GM21825 (cell line): ENCODE measurements around the gene NR2E1.

Experiments used
- ATAC-seq: cut with Tn5 transposase; IDR thresholded peaks from one replicate; pipeline ENCODE4 v1.9.1; 2021; ENCODE audit warnings: mild to moderate bottlenecking, moderate library complexity; ENCODE audit not compliant: unreplicated experiment

The NR2E1 gene

DNA sequence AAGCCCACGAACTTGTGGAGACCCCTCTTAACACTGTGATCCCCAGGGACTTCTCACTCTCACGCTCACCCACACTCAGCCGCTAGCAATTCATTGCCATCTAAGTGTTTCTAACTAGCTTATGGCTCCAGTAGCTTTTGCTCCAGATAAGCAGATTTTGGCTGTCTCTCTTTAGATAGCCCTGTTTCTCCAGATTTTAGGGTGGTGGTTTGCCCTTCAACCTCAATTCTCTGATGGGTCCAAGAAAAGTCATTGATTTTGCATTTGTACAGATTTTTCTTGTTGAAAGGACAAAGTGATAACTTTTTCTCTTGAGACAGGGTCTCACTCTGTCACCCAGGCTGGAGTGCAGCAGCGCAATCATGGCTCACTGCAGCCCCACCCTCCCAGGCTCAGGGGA is 41.2 kb downstream of the NR2E1 start:
- ATAC-seq, result no peak

DNA sequence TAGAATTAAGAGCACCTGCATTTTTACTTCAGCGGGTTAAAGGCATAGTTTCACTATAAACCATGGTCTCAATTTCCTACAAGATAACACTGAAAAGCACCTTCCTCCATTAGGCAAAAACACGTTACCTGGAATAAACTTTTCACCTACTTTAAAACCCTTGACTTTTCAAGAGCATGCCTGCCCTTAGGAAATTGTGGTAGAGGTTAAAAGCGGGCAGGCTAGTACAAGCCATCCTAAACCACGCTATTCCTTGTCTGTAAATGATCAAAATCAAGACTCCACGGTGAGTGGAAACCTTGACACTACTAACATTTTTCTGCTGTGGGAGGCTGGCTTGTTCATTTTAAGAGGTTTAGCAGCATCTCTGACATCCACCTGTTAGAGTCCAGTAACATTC is 43.9 kb downstream of the NR2E1 start:
- ATAC-seq, result no peak

DNA sequence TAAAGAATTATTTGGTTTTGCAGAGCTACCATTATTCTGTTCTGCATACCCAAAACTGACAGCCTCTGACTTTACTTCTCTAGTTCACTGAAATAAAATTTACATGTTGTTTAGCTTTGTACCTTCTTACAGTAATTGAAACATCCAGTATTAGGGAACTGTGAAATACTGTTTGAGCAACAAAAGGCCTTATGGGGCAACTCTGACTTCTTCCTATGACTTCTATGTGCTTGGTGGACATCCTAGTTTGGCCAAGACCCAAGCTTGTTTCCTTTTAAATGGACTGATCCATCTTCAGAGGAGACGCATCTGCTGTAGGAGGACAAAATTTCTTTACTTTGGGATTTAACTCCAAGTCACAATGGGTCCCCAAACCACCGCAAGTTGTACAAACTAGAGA is 44.7 kb downstream of the NR2E1 start:
- ATAC-seq, result no peak

DNA sequence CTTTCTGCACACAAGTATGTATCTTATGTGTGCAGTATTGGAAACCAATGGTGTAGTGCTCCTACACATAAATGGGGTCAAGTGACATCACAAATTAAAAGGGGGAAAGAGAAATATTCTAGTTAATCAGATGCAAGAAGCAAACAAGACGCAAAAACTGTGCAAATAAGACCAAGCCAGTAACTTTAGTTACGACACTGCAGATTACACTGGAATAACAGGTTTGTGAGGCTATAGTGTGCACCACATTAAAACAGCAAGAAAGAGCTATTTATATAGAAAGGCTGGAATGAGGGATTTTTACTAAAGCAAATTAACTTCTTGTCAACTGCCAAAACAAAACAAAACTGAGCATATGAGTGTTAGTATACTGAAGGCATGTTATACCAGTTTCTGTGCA is 45.8 kb downstream of the NR2E1 start:
- ATAC-seq, result no peak

DNA sequence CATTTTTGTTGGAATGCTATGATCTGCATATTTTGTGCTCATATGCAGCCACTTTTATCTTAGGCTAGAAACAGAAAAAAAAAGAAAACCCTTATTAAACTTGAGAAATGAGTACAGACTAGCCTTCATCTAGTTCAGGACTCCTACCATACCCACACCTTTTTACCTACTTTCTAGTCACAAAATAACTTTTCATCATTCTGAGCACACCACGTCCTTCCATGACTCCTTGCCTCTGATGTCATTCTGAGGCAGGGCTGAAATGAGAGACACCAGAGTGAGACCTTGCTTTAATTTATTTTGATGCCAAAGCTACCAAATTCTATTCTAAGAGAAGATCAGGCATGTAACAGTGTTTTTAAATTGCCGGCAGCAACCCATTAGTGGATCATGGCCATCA is 56.2 kb downstream of the NR2E1 start:
- ATAC-seq, result no peak

DNA sequence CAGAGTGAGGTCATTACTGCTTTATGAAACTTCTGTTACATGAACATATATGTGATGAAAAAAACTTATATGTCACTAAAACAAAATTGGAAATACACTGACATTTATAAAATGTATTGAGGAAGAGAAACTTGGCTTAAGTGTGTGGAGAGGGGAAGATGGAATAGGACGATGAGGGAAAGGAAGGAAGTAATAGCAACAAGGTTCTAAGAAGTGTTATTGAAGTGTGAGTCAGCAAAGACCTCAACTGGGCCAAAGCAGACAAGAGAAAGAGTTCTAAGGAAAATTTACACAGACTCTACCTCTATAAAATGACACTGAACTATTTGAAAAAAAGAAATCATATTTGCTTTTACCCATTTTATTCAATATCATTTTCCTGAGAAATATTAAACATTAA is 56.7 kb downstream of the NR2E1 start:
- no peak for ATAC-seq

DNA sequence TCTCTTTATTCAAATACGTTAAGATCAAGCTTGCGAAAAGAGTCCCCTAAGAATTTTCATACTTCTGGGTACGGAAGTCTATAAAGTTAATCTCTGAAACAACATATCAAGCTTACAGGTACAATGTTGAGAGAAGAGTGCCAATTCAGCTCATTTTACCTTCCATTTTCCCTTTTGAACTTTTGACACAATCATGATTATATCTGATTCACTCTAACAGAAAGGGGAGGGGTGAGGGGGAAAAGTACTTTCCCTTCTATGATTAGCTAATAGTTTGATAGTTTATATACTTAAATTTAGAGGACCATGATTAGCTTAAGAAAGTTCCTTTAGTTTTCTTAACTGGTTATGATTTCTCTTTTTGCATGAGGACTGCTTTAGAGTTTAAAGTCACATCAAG is 61.5 kb downstream of the NR2E1 start:
- ATAC-seq, result no peak

DNA sequence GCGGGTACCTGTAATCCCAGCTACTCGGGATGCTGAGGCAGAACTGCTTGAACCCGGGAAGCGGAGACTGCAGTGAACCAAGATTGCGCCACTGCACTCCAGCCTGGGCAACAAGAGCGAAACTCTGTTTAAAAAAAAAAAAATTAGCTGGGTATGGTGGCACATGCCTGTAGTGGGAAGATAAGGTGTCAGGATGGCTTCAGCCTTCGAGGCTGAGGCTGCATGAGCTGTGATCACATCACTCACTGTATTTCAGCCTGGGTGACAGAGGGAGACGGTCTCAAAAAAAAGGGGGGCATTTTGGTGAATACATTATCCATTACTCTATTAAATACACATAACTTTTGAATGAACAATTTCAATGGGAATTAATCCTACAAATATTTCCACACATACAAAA is 62.6 kb downstream of the NR2E1 start:
- ATAC-seq, result no peak

DNA sequence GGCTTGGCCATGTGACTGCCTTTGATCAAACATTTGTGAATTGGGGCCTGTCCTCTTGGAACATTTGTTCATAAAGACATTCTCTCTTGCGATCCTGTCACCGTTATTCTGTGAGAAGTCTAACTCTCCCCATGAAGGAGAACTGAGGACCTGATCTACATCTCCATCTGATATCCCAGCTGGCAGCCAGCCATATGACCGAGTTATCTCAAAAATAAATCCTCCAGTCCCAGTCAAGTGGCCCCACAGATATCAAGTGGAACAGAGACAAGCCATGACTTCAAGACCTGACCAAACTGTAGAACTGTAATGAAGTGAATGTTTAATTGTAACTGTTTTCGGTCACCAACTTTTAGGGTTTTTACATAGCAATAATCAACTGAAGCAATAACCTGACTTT is 69.3 kb downstream of the NR2E1 start:
- ATAC-seq, result no peak

DNA sequence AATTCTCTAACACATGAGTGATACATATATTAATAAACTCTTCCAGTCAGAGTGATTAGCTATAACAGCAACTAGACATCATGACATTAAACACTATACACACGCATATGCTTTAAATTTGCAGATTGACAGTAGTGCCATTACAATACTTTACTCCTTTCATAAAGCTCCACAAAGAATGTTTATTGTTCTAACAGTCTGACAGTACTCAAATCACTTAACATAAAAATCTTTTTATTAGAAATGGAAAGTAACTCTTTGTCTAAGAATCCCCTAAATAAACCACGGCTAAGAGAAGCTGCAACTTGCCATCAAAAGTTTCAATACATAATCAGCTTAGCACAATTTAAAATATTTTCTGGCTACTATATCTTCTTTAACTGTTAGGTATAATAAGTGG is 71.0 kb downstream of the NR2E1 start:
- ATAC-seq, result no peak

DNA sequence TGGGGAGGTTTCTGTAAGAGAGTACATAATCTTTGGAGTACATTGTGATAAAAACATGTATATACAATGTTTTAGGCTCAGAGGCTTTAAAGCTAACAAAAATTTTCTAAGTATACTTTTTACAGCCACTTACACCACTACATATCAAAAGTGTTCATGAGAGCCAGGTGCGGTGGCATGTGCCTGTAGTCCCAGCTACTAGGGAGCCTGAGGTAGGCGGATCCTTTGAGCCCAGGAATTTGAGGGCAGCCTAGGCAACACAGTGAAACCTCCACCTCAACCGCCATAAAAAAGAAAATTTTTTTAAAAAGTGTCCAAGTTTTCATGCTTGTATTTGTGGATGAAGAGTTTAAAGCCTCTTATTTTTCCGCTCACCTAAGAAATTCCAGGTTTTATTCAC is 72.5 kb downstream of the NR2E1 start:
- ATAC-seq, result no peak
